Thoracic aorta (tissue), 2 donors: Measurements from ENCODE around the gene NAALADL2. TPM values are rescaled to one million over a fixed set of nuclear protein-coding genes. Genes with fewer than 3 reads are reported as not detected.

Experiments
- ATAC-seq: fragments of 150-250 bp; one replicate; pipeline ENCODE4 v1.8.0; 2017; ENCODE audit warnings: low read depth; ENCODE audit not compliant: insufficient number of reproducible peaks, low FRiP score
- DNase-seq: peaks from one replicate; pipeline ENCODE4 v3.0.0-alpha.2; 2020; ENCODE audit warnings: low spot score
- H3K27ac ChIP-seq, 2 donors: fragments of 200-600 bp; sonication (generic); 1 replicate in 1 of 2; 2 replicates in 1 of 2; pipeline ENCODE4 v1.5.1; 2016; ENCODE audit warnings: mild to moderate bottlenecking in 2 of 2, moderate library complexity in 2 of 2
- H3K27me3 ChIP-seq: fragments of 200-600 bp; sonication (generic); replicated peaks from 2 replicates; pipeline ENCODE4 v1.6.0; 2016; ENCODE audit warnings: mild to moderate bottlenecking; ENCODE audit not compliant: insufficient read depth
- H3K36me3 ChIP-seq: fragments of 200-600 bp; sonication (generic); one replicate; pipeline ENCODE4 v1.5.1; 2016
- H3K4me1 ChIP-seq, 2 donors: fragments of 200-600 bp; sonication (generic); 1 replicate in 1 of 2; 2 replicates in 1 of 2; pipeline versions ENCODE4 v1.5.1 to v1.6.0; 2016; ENCODE audit warnings: low read depth in 2 of 2, mild to moderate bottlenecking in 1 of 2; ENCODE audit not compliant: control insufficient read depth in 1 of 2
- H3K4me3 ChIP-seq: fragments of 200-600 bp; sonication (generic); 2 replicates; pipeline ENCODE4 v1.5.1; 2016; ENCODE audit warnings: mild to moderate bottlenecking
- H3K9me3 ChIP-seq: fragments of 200-600 bp; sonication (generic); 2 replicates; pipeline ENCODE4 v1.5.1; 2016
- CTCF ChIP-seq: fragments of 200-600 bp; sonication (generic); IDR thresholded peaks from one replicate; pipeline ENCODE4 v1.5.1; 2019; ENCODE audit warnings: antibody characterized with exemption
- total RNA-seq, 2 donors: library from RNA; depleted of rRNA; stranded (reverse); fragments of >200 nt; gene quantifications; one replicate each; pipeline versions ENCODE4 v1.1.0 to v1.2.3, GENCODE V29; 2016

The NAALADL2 gene
- total RNA-seq, 2 donors from 2014 or later: 12.9 to 21.0 TPM

GRCh38 chr3:175741951-175742350 lies 882.8 kb downstream of the NAALADL2 start:
- no peak for TF ChIP-seq CTCF
- Histone ChIP-seq H3K27me3 (no peaks in the 10 kb centered on the region), H3K9me3 (no peaks in the 10 kb centered on the region), H3K36me3 (no peaks in the 10 kb centered on the region), H3K27ac (no peak overlapping the region), H3K4me3 (no peak overlapping the region), H3K4me1 (no peaks in the 10 kb centered on the region)
- no peak for DNase-seq
- ATAC-seq: no peak

- Histone ChIP-seq H3K27ac (no peak overlapping the region), H3K27me3 (no peaks in the 10 kb centered on the region), H3K9me3 (no peaks in the 10 kb centered on the region), H3K4me3 (no peak overlapping the region), H3K36me3 (no peaks in the 10 kb centered on the region), H3K4me1 (no peaks in the 10 kb centered on the region)
- TF ChIP-seq CTCF: no peak
- ATAC-seq: no peak
- no peak for DNase-seq
Measured at GRCh38 chr3:175743733-175744400, 884.7 kb downstream of the NAALADL2 start.

GRCh38 chr3:175746308-175746707 lies 887.2 kb downstream of the NAALADL2 start:
- DNase-seq (no peak), ATAC-seq (no peak)
- no peak for TF ChIP-seq CTCF
- Histone ChIP-seq H3K4me1 (no peaks in the 10 kb centered on the region), H3K36me3 (no peaks in the 10 kb centered on the region), H3K9me3 (no peaks in the 10 kb centered on the region), H3K27me3 (no peaks in the 10 kb centered on the region), H3K4me3 (no peak overlapping the region), H3K27ac (no peak overlapping the region)

GRCh38 chr3:175748087-175748730 lies 889.1 kb downstream of the NAALADL2 start:
- no peak for TF ChIP-seq CTCF
- DNase-seq (no peak), ATAC-seq (no peak)
- Histone ChIP-seq H3K4me1 (no peaks in the 10 kb centered on the region), H3K27ac (no peak overlapping the region), H3K4me3 (no peak overlapping the region), H3K36me3 (no peaks in the 10 kb centered on the region), H3K27me3 (no peaks in the 10 kb centered on the region), H3K9me3 (no peaks in the 10 kb centered on the region)

GRCh38 chr3:175749981-175750380 lies 890.8 kb downstream of the NAALADL2 start:
- Histone ChIP-seq H3K9me3 (no peaks in the 10 kb centered on the region), H3K27me3 (no peaks in the 10 kb centered on the region), H3K36me3 (no peaks in the 10 kb centered on the region), H3K4me3 (no peak overlapping the region), H3K27ac (no peak overlapping the region), H3K4me1 (no peaks in the 10 kb centered on the region)
- DNase-seq (no peak), ATAC-seq (no peak)
- TF ChIP-seq CTCF: no peak
